ENCODE measurements around the gene TBXA2R.

- TF ChIP-seq CTCF (IDR thresholded peaks at IDR 0.05; ENCODE audit: low read depth, low read length, missing input control) (no peak), RAD21 (IDR thresholded peaks at IDR 0.05) (no peak), MAX (IDR thresholded peaks at IDR 0.05) (no peak), SP1 (IDR thresholded peaks at IDR 0.05) (no peak), GABPA (IDR thresholded peaks at IDR 0.05 in 1 of 2, conservative IDR thresholded peaks at IDR 0.05 in 1 of 2) (no peak), REST (IDR thresholded peaks at IDR 0.05) (no peak), RXRA (IDR thresholded peaks at IDR 0.05) (no peak)
Measured at GRCh38 chr19:3585301-3586126, 21.2 kb downstream of the TBXA2R start, which contains the start of gene GIPC3.

All from liver (tissue), 3 donors.